Cerebellar cortex (tissue), 1 donor: Measurements from ENCODE around the gene TGM2.

ENCODE experiments used
- DNase-seq: peaks from one replicate; pipeline ENCODE4 v3.0.0-alpha.2; 2015; ENCODE audit warnings: low spot score

The TGM2 gene

GRCh38 chr20:38199501-38200390 is 34.7 kb upstream of the TGM2 start:
- DNase-seq, result no peak

GRCh38 chr20:38198238-38198861 is 33.3 kb upstream of the TGM2 start:
- DNase-seq, result no peak

- no peak for DNase-seq
Observed at GRCh38 chr20:38197619-38198018, 32.5 kb upstream of the TGM2 start.

- no peak for DNase-seq
Observed at GRCh38 chr20:38197217-38197616, 32.1 kb upstream of the TGM2 start.

- DNase-seq, result no peak
Observed at GRCh38 chr20:38196592-38196991, 31.5 kb upstream of the TGM2 start.

GRCh38 chr20:38196076-38196475 is 31.0 kb upstream of the TGM2 start:
- DNase-seq, result no peak

GRCh38 chr20:38195521-38195920 is 30.5 kb upstream of the TGM2 start:
- DNase-seq, result no peak

- no peak for DNase-seq
Observed at GRCh38 chr20:38194971-38195504, 30.0 kb upstream of the TGM2 start.

GRCh38 chr20:38193586-38194105 is 28.6 kb upstream of the TGM2 start:
- DNase-seq, result no peak

GRCh38 chr20:38192323-38192885 is 27.3 kb upstream of the TGM2 start:
- DNase-seq, result no peak

- DNase-seq, result no peak
Observed at GRCh38 chr20:38191654-38192053, 26.6 kb upstream of the TGM2 start.

- no peak for DNase-seq
Observed at GRCh38 chr20:38190936-38191371, 25.9 kb upstream of the TGM2 start.

GRCh38 chr20:38190166-38190565 is 25.1 kb upstream of the TGM2 start:
- DNase-seq, result no peak

GRCh38 chr20:38187517-38187916 is 22.4 kb upstream of the TGM2 start:
- DNase-seq, result no peak

GRCh38 chr20:38186788-38187221 is 21.7 kb upstream of the TGM2 start:
- DNase-seq, result no peak

- no peak for DNase-seq
Observed at GRCh38 chr20:38184101-38184500, 19.0 kb upstream of the TGM2 start.

GRCh38 chr20:38181971-38182370 is 16.9 kb upstream of the TGM2 start:
- no peak for DNase-seq

GRCh38 chr20:38181207-38181801 is 16.2 kb upstream of the TGM2 start:
- no peak for DNase-seq

- no peak for DNase-seq
Observed at GRCh38 chr20:38180781-38181180, 15.7 kb upstream of the TGM2 start.

GRCh38 chr20:38179846-38180245 is 14.8 kb upstream of the TGM2 start:
- DNase-seq, result no peak

GRCh38 chr20:38178581-38178980 is 13.5 kb upstream of the TGM2 start:
- DNase-seq, result no peak

GRCh38 chr20:38178065-38178491 is 13.0 kb upstream of the TGM2 start:
- DNase-seq, result no peak
